IMR-90 (cell line): ENCODE measurements around the gene PITPNB.

ENCODE experiments used
- BHLHE40 ChIP-seq: fragments of 150-350 bp; IDR thresholded peaks from 2 replicates; pipeline ENCODE4 v1.6.1; 2016; ENCODE audit warnings: mild to moderate bottlenecking, low read depth, low read length
- CEBPB ChIP-seq: IDR thresholded peaks from 2 replicates; pipeline ENCODE4 v1.6.1; 2012; ENCODE audit warnings: low read depth, low read length, improper control_type of control experiment
- CTCF ChIP-seq: conservative IDR thresholded peaks from 2 replicates; pipeline ENCODE4 v1.5.1; 2012; ENCODE audit warnings: mild to moderate bottlenecking, low read depth, low read length, improper control_type of control experiment
- ELK1 ChIP-seq: fragments of 150-350 bp; IDR thresholded peaks from 2 replicates; pipeline ENCODE4 v1.6.1; 2016; ENCODE audit warnings: low read depth, mild to moderate bottlenecking, low read length, moderate library complexity, borderline replicate concordance
- FOS ChIP-seq: fragments of 150-350 bp; IDR thresholded peaks from 2 replicates; pipeline ENCODE4 v1.6.1; 2016; ENCODE audit warnings: low read depth, low read length
- MAFK ChIP-seq: IDR thresholded peaks from 2 replicates; pipeline ENCODE4 v1.6.1; 2012; ENCODE audit warnings: low read depth, low read length, improper control_type of control experiment
- MXI1 ChIP-seq: IDR thresholded peaks from 2 replicates; pipeline ENCODE4 v1.6.1; 2012; ENCODE audit warnings: low read depth, mild to moderate bottlenecking, low read length, moderate library complexity, borderline replicate concordance
- POLR2A ChIP-seq: IDR thresholded peaks from 2 replicates; pipeline ENCODE4 v1.6.1; 2012; ENCODE audit warnings: mild to moderate bottlenecking, low read depth, low read length
- RAD21 ChIP-seq: IDR thresholded peaks from 2 replicates; pipeline ENCODE4 v1.6.1; 2012; ENCODE audit warnings: low read length, improper control_type of control experiment
- RFX5 ChIP-seq: IDR thresholded peaks from 2 replicates; pipeline ENCODE4 v1.8.0; 2012; ENCODE audit warnings: low read depth, mild to moderate bottlenecking, low read length, moderate library complexity
- SMC3 ChIP-seq: fragments of 150-350 bp; IDR thresholded peaks from 2 replicates; pipeline ENCODE4 v1.6.1; 2016; ENCODE audit warnings: low read depth, mild to moderate bottlenecking, antibody characterized with exemption, low read length, moderate library complexity
- USF2 ChIP-seq: fragments of 150-350 bp; IDR thresholded peaks from 2 replicates; pipeline ENCODE4 v1.6.1; 2017; ENCODE audit warnings: mild to moderate bottlenecking, antibody characterized with exemption, low read length, low read depth

GRCh38 chr22:27834364-27835185, 84.5 kb downstream of the PITPNB start:
- TF ChIP-seq CTCF (no peak), BHLHE40 (no peak), FOS (no peak), MXI1 (no peak), USF2 (no peak), POLR2A (no peak), RFX5 (no peak), CEBPB (no peak), RAD21 (no peak), SMC3 (no peak), MAFK (no peak), ELK1 (no peak)
